ENCODE measurements around the gene MUC7.
"Not testable (repeated sequence)": the region's sequence is repeated elsewhere in the genome, so short reads cannot be mapped to it uniquely, and the experiment has no call there.

MUC7 gene

GRCh38 chr4:70452946-70453345, 19.1 kb upstream of the MUC7 start:
- in situ Hi-C loops (cut with MboI; ENCODE audit: low sequenced_read_pairs, unreplicated experiment) = no loop called here
- DNase-seq (ENCODE audit: low spot score) = no peak
- no peak for TF ChIP-seq CTCF (IDR thresholded peaks at IDR 0.05; ENCODE audit: borderline replicate concordance, control extremely low read depth, extremely low read depth, insufficient read depth, missing control alignments)

GRCh38 chr4:70463335-70463734, 8.7 kb upstream of the MUC7 start:
- in situ Hi-C loops (cut with MboI; ENCODE audit: low sequenced_read_pairs, unreplicated experiment) = no loop called here
- no peak for TF ChIP-seq CTCF (IDR thresholded peaks at IDR 0.05; ENCODE audit: borderline replicate concordance, control extremely low read depth, extremely low read depth, insufficient read depth, missing control alignments)
- no peak for DNase-seq (ENCODE audit: low spot score)

GRCh38 chr4:70473679-70474078, 1.7 kb downstream of the MUC7 start:
- no peak for TF ChIP-seq CTCF (IDR thresholded peaks at IDR 0.05; ENCODE audit: borderline replicate concordance, control extremely low read depth, extremely low read depth, insufficient read depth, missing control alignments)
- in situ Hi-C loops (cut with MboI; ENCODE audit: low sequenced_read_pairs, unreplicated experiment) = no loop called here
- DNase-seq (ENCODE audit: low spot score) = no peak

- TF ChIP-seq CTCF (IDR thresholded peaks at IDR 0.05; ENCODE audit: borderline replicate concordance, control extremely low read depth, extremely low read depth, insufficient read depth, missing control alignments) = no peak
- in situ Hi-C loops (cut with MboI; ENCODE audit: low sequenced_read_pairs, unreplicated experiment) = no loop called here
These were observed 16.8 kb downstream of the MUC7 start for GRCh38 chr4:70488748-70489147.

GRCh38 chr4:70496231-70496630, 24.2 kb downstream of the MUC7 start:
- no peak for TF ChIP-seq CTCF (IDR thresholded peaks at IDR 0.05; ENCODE audit: borderline replicate concordance, control extremely low read depth, extremely low read depth, insufficient read depth, missing control alignments)

More at GRCh38 chr4:70488748-70489147, 16.8 kb downstream of the MUC7 start:
- no peak for DNase-seq (ENCODE audit: low spot score)

GRCh38 chr4:70501838-70502237, 29.8 kb downstream of the MUC7 start:
- DNase-seq (ENCODE audit: low spot score) = not testable (repeated sequence)
- in situ Hi-C loops (cut with MboI; ENCODE audit: low sequenced_read_pairs, unreplicated experiment) = loop anchor here (25.0 kb wide), 1 partner anchor 315 kb away; the partner anchor contains the start of gene ODAM

More at GRCh38 chr4:70496231-70496630, 24.2 kb downstream of the MUC7 start:
- no peak for DNase-seq (ENCODE audit: low spot score)
- in situ Hi-C loops (cut with MboI; ENCODE audit: low sequenced_read_pairs, unreplicated experiment) = no loop called here

GRCh38 chr4:70504733-70505132, 32.7 kb downstream of the MUC7 start:
- in situ Hi-C loops (cut with MboI; ENCODE audit: low sequenced_read_pairs, unreplicated experiment) = loop anchor here (25.0 kb wide), 1 partner anchor 317 kb away; the partner anchor contains the start of gene ODAM
- DNase-seq (ENCODE audit: low spot score) = no peak
- no peak for TF ChIP-seq CTCF (IDR thresholded peaks at IDR 0.05; ENCODE audit: borderline replicate concordance, control extremely low read depth, extremely low read depth, insufficient read depth, missing control alignments)

Measured in GM13976 (cell line).